Naive thymus-derived CD4-positive, alpha-beta T cell (primary cell): ENCODE data around the gene ZNF845. TPM values are rescaled to one million over a fixed set of nuclear protein-coding genes. Genes with fewer than 3 reads are reported as not detected.
"Not testable (repeated sequence)": the region's sequence is repeated elsewhere in the genome, so short reads cannot be mapped to it uniquely, and the experiment has no call there.

Source experiments
- ATAC-seq: fragments of 150-1000 bp; cut with Tn5 transposase; 2 replicates; pipeline ENCODE4 v1.10.0; 2021; ENCODE audit warnings: mild to moderate bottlenecking, moderate library complexity
- CTCF ChIA-PET: fragments of 350-600 bp; sonication (Branson Sonifier 250); formaldehyde crosslinking; loops from one replicate; lab custom pipeline; 2021; ENCODE audit warnings: antibody characterized with exemption; lab: Charles Lee
- POLR2A ChIA-PET: fragments of 350-600 bp; sonication (Branson Sonifier 250); formaldehyde crosslinking; loops from one replicate; lab custom pipeline; 2021; ENCODE audit warnings: antibody characterized with exemption, inconsistent platforms; lab: Charles Lee
- DNase-seq, 9 donors: peaks; one replicate each; pipeline versions ENCODE4 v3.0.0 to v3.0.0-alpha.2; 2020 to 2022; ENCODE audit warnings: mixed read lengths in 1 of 9
- H3K27ac ChIP-seq: one replicate; pipeline ENCODE4 v1.7.0; 2013; ENCODE audit warnings: mild to moderate bottlenecking, low read depth, low read length, moderate library complexity
- H3K27me3 ChIP-seq, 2 donors: one replicate each; pipeline ENCODE4 v1.7.0; 2013; ENCODE audit warnings: low read length in 2 of 2, mild to moderate bottlenecking in 2 of 2, moderate library complexity in 2 of 2; ENCODE audit not compliant: control insufficient read depth in 2 of 2, insufficient read depth in 2 of 2
- H3K36me3 ChIP-seq, 3 experiments: 1 replicate in 2 of 3; 2 replicates in 1 of 3; pipeline ENCODE4 v1.7.0; 2013; ENCODE audit warnings: low read length in 3 of 3, mild to moderate bottlenecking in 3 of 3, moderate library complexity in 1 of 3; ENCODE audit not compliant: insufficient read depth in 3 of 3, control insufficient read depth in 2 of 3
- H3K4me1 ChIP-seq, 2 donors: one replicate each; pipeline ENCODE4 v1.7.0; 2013; ENCODE audit warnings: low read length in 2 of 2, mild to moderate bottlenecking in 2 of 2, moderate library complexity in 1 of 2; ENCODE audit not compliant: control insufficient read depth in 2 of 2, insufficient read depth in 2 of 2
- H3K4me3 ChIP-seq: 2 replicates; pipeline ENCODE4 v1.7.0; 2013; ENCODE audit warnings: mild to moderate bottlenecking, low read length
- H3K9me3 ChIP-seq, 3 experiments: 1 replicate in 2 of 3; 2 replicates in 1 of 3; pipeline ENCODE4 v1.7.0; 2013; ENCODE audit warnings: low read length in 3 of 3; ENCODE audit not compliant: control insufficient read depth in 2 of 3
- H3K27ac Mint-ChIP-seq, 9 donors: one replicate each; pipeline ENCODE4 v1.8.0; 2020 to 2022; ENCODE audit warnings: mixed read lengths in 9 of 9, mild to moderate bottlenecking in 8 of 9, moderate library complexity in 5 of 9, inconsistent platforms in 2 of 9
- H3K27me3 Mint-ChIP-seq, 5 donors: one replicate each; pipeline ENCODE4 v1.8.0; 2021 to 2022; ENCODE audit warnings: mixed read lengths in 5 of 5, mild to moderate bottlenecking in 1 of 5
- H3K36me3 Mint-ChIP-seq, 5 donors: one replicate each; pipeline ENCODE4 v1.8.0; 2020 to 2022; ENCODE audit warnings: mixed read lengths in 5 of 5, mild to moderate bottlenecking in 3 of 5, inconsistent platforms in 1 of 5
- H3K4me1 Mint-ChIP-seq, 7 donors: one replicate each; pipeline ENCODE4 v1.8.0; 2020 to 2022; ENCODE audit warnings: mixed read lengths in 7 of 7, mild to moderate bottlenecking in 3 of 7, inconsistent platforms in 1 of 7
- H3K4me3 Mint-ChIP-seq, 10 donors: one replicate each; pipeline ENCODE4 v1.8.0; 2020 to 2022; ENCODE audit warnings: mild to moderate bottlenecking in 10 of 10, mixed read lengths in 10 of 10, moderate library complexity in 6 of 10, inconsistent platforms in 2 of 10
- H3K9me3 Mint-ChIP-seq, 11 donors: one replicate each; pipeline ENCODE4 v1.8.0; 2020 to 2022; ENCODE audit warnings: mixed read lengths in 11 of 11, mild to moderate bottlenecking in 4 of 11, inconsistent platforms in 1 of 11, moderate library complexity in 1 of 11
- intact Hi-C, 2 donors: fragments of 100-400 bp; cut with micrococcal nuclease; formaldehyde crosslinking; loops; one replicate each; pipeline ENCODE4 v1.15.1; 2023
- polyA plus RNA-seq, 2 donors: library from polyadenylated mRNA; unstranded; fragments of 300-500 nt; fragmentation: Illumina TruSeq; gene quantifications; one replicate each; pipeline ENCODE4 v1.2.3, GENCODE V29; 2021
- total RNA-seq, 6 experiments: library from RNA in 5 of 6; stranded (reverse) in 5 of 6; gene quantifications; 1 replicate in 5 of 6; 2 replicates in 1 of 6; pipeline ENCODE4 v1.2.3 and lab custom pipeline; 2021 to 2026

Gene ZNF845
- total RNA-seq (10 to 100 TPM in 3 of 5 experiments, 1 to 10 TPM in 2; 4.6 to 18.9 (median 11.1) TPM), polyA plus RNA-seq (10 to 100 TPM in 1 of 2 donors, 1 to 10 TPM in 1; 6.5 to 19.8 TPM), total RNA-seq (lab: John Stamatoyannopoulos, UW) (24.0 reads per million, percentile 54 among the genes with 10 or more reads in this experiment)

DNA sequence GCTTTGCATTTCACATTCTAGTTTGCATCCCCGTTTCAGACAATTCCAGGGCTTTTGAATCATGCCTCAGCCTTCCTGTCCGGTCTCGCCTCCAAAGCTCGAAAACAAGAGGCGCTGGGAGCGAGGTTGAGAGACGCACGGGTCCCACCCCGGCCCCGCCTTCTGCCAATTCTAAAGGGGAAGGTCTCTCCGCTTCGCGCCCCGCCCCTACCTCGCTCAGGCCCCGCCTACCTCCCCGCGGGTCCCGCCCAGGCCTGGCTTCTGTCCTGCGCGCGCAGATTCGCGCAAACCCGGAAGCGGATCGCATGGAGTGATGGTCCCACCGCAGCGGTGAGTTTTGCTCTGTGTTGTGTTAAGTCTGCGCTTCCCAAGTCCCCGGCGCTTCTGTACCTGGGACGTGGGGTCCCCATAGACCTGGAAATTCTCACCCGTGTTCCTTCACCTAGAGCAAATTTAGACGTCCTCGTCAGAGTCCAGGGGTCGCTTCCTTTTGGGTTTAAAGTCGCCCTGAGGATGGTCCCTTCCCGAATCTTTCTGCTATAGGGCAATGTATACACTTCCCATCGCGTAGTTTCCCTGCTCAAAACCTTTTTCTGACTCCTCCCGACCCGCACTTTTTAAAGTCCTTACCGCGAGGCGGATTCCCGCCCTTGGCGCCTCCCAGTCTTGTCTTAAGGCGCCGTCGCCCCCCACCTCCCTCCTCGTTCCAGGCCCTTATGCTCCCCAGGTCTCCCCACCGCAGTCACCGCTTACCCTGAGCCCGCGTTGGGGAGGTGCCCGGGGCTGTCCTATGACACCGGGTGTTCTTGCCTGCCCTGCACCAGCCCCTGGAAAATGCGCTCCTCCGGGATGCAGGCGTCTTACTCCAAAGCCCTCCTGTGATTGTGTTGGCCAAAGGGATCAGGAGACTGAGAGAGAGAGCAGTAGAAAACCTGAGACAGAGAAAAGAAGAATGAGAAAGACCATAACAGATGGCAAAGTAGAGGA is at the start of gene ZNF845:
Gene ZNF845 (plus strand): TSS at position 287 of the 987 bp plus-strand sequence. CDS start 7,559 bp downstream, outside the sequence.
- intact Hi-C loops, result loop anchor here (1.0 to 10.0 kb wide), 16 partner anchors 32 to 1064 kb away; partner anchors contain the start of genes ZNF160 (in 2 of the 2), ZNF525 (in 2 of the 2), ZNF765 (in 2 of the 2) and ZNF808 (in 2 of the 2)
- Histone ChIP-seq H3K9me3 (peaks cover 0 to 30% (median 0%) of the 10 kb centered on the region in 3 experiments), H3K36me3 (peaks cover 0 to 19% (median 0%) of the 10 kb centered on the region in 3 experiments), H3K4me3 (peak within 1 kb of the TSS; percentile 93), H3K27me3 (no peaks in the 10 kb centered on the region), H3K27ac (peak within 1 kb of the TSS; percentile 74), H3K4me1 (peaks cover 0 to 5% of the 10 kb centered on the region in 2 donors)
- Mint-ChIP-seq H3K9me3 (peaks cover 1 to 71% (median 29%) of the 10 kb centered on the region in 11 donors), H3K27ac (peak within 1 kb of the TSS; percentile 87 to 97 (median 89)), H3K4me3 (peak within 1 kb of the TSS; percentile 87 to 97 (median 94)), H3K27me3 (peaks cover 0 to 8% (median 6%) of the 10 kb centered on the region in 5 donors), H3K4me1 (peaks cover 14 to 43% (median 22%) of the 10 kb centered on the region in 7 donors), H3K36me3 (peaks cover 12 to 42% (median 39%) of the 10 kb centered on the region in 5 donors)
- peak; percentile 99 for ATAC-seq
- POLR2A ChIA-PET, result interaction anchor here (1.2 to 1.5 kb wide), 2 partner anchors 96 to 138 kb away, joined by 3 read pairs; no protein-coding TSS in a partner anchor
- CTCF ChIA-PET, result no interaction called here
- DNase-seq, result peak; percentile 91 to 99 (median 97)

DNA sequence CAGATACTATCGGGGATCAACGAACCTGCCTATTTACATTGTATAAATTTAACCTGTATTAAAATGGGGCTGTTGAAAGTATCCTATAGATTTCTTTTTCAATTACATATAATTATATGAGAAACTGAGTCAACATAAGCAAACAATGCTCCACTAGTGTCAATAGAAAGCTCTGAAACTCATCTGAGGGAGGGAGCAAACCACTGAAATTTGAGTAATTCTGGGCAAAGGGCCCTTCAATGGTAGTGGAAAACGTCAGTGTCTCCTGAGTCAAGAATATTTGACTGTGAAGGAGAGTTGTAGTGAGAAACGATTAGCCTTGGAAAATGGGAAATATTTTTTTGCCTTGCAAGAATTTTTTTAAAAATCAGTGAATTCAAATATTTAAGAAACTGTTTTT is 48.5 kb upstream of the ZNF845 start:
- no peak overlapping the region for H3K4me3 ChIP-seq
- Mint-ChIP-seq H3K9me3 (peaks cover 9 to 77% (median 21%) of the 10 kb centered on the region in 11 donors), H3K27me3 (peaks cover 0 to 8% (median 0%) of the 10 kb centered on the region in 5 donors), H3K27ac (no peak overlapping the region), H3K4me3 (no peak overlapping the region), H3K4me1 (no peaks in the 10 kb centered on the region), H3K36me3 (peaks cover 0 to 12% (median 0%) of the 10 kb centered on the region in 5 donors)
- no peaks in the 10 kb centered on the region for H3K4me1 ChIP-seq
- peaks cover 0 to 7% (median 0%) of the 10 kb centered on the region in 3 experiments for H3K9me3 ChIP-seq
- H3K27ac ChIP-seq, result no peak overlapping the region
- DNase-seq (no peak), ATAC-seq (no peak)
- intact Hi-C loops, result no loop called here
- ChIA-PET POLR2A (no interaction called here), CTCF (no interaction called here)
- no peaks in the 10 kb centered on the region for H3K27me3 ChIP-seq
- no peaks in the 10 kb centered on the region for H3K36me3 ChIP-seq

DNA sequence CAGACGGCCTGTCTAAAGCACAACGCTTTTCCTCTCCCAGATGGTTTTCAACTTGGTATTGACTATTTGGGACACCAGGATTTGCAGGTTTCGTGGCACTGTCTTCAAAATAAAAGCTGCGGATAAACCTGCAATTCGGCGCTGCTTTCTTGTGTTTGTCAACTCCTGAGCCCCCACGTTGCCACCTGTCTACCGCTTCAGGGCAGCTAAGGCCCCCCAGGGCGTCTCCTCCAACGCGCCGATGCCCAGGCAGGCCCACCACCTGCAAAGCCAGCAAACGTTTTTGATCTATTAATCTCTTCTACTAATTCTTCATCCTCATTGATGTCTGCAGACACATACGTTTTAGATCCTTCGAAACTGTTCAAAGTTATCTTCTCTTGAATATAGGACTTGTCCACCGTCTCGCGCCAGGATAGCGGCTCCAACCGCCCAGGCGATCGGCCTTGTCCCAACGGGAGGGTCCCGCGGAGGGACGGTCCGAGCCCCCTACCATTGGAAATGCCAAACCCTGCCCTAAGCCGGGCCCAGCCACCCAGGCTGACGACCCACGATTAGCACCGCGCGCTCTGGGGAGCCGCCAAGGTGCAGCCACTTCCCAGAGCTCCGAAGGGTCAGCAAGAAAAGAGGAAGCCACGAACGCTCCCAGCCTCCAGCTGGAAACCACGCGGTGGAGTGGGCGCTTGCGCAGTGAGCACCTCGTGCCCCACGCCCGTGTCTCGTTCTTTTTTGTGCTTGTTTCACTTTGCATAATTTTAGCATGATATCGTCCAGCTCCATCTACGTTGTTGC is 42.6 kb upstream of the ZNF845 start:
- Mint-ChIP-seq H3K27ac (no peak overlapping the region), H3K4me3 (no peak overlapping the region), H3K27me3 (peaks cover 0 to 11% (median 0%) of the 10 kb centered on the region in 5 donors), H3K4me1 (no peaks in the 10 kb centered on the region), H3K36me3 (peaks cover 0 to 14% (median 7%) of the 10 kb centered on the region in 5 donors), H3K9me3 (peaks cover 17 to 96% (median 44%) of the 10 kb centered on the region in 11 donors)
- no peak overlapping the region for H3K4me3 ChIP-seq
- no peak overlapping the region for H3K27ac ChIP-seq
- ATAC-seq (no peak), DNase-seq (no peak)
- H3K36me3 ChIP-seq, result peaks cover 0 to 3% (median 0%) of the 10 kb centered on the region in 3 experiments
- H3K9me3 ChIP-seq, result peaks cover 0 to 45% (median under 1%) of the 10 kb centered on the region in 3 experiments
- POLR2A ChIA-PET, result no interaction called here
- no peaks in the 10 kb centered on the region for H3K27me3 ChIP-seq
- CTCF ChIA-PET, result no interaction called here
- no peaks in the 10 kb centered on the region for H3K4me1 ChIP-seq
- intact Hi-C loops, result no loop called here

DNA sequence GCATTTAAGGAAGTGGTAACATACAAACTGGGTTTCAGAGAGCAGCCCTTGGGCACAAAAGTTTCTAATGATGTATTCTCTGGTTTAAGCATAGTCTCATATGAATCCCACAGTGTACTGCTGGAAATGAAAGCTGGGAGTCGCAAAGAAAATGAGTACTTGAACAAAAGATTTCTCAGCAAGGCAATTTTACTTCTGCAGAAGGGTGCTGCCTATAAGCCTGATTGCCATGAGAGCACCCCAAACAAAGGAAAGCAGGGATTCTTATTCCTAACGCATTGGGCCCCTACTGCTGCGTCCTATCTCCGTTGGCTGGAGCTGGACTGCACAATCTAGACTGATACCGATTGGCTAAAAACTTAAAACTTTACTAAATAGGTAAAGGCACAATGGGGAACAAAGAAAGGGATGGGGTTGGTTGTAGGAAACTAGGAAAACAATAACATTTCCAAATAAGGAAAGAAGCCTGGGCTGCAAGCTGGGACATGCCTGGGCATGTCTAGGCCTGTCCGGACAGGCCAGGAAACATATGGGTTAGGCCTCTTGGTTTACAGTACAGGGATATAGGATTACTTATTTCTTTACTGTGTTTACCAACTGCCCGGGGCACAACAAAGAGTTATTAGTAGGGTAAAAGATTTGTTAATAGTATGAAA is 38.6 kb upstream of the ZNF845 start:
- no peaks in the 10 kb centered on the region for H3K4me1 ChIP-seq
- intact Hi-C loops, result no loop called here
- Mint-ChIP-seq H3K4me1 (no peaks in the 10 kb centered on the region), H3K9me3 (peaks cover 12 to 94% (median 42%) of the 10 kb centered on the region in 11 donors), H3K27me3 (peaks cover 0 to 11% (median 0%) of the 10 kb centered on the region in 5 donors), H3K27ac (no peak overlapping the region), H3K4me3 (no peak overlapping the region), H3K36me3 (peaks cover 2 to 13% (median 7%) of the 10 kb centered on the region in 5 donors)
- no peak overlapping the region for H3K27ac ChIP-seq
- DNase-seq (no peak), ATAC-seq (no peak)
- peaks cover 0 to 3% (median 0%) of the 10 kb centered on the region in 3 experiments for H3K36me3 ChIP-seq
- ChIA-PET POLR2A (no interaction called here), CTCF (no interaction called here)
- peaks cover 0 to 55% (median 4%) of the 10 kb centered on the region in 3 experiments for H3K9me3 ChIP-seq
- H3K4me3 ChIP-seq, result no peak overlapping the region
- no peaks in the 10 kb centered on the region for H3K27me3 ChIP-seq

DNA sequence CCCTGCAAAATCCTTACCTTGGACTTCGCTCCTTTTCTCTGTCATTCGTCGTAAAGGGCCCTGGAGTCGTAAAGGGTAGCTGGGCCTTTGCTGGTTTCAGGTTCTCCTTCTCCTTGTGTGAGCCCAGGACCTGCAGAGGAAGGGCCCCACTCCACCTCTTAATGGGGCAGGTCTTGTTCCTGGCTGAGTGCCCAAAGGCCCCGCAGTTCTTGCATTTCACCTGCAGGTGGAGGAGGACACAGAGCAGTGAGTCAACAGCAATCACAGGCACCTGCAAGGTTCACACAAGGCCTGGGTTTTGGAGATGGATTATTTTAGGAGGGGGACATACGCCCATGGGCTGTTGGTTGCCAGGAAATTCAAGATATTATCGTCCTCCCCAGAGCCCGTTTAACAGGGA is 32.2 kb upstream of the ZNF845 start:
- H3K27me3 ChIP-seq, intact Hi-C loops, H3K27ac ChIP-seq, H3K4me3 Mint-ChIP-seq, H3K36me3 Mint-ChIP-seq, ATAC-seq, H3K27ac Mint-ChIP-seq, CTCF ChIA-PET, H3K4me1 Mint-ChIP-seq, H3K36me3 ChIP-seq, H3K4me3 ChIP-seq, POLR2A ChIA-PET, H3K4me1 ChIP-seq: not testable (repeated sequence)
- H3K9me3 Mint-ChIP-seq, result peaks cover 3 to 81% (median 29%) of the 10 kb centered on the region in 11 donors
- H3K27me3 Mint-ChIP-seq, result peaks cover 0 to 17% (median 16%) of the 10 kb centered on the region in 5 donors
- DNase-seq, result peak in 1 of 9 donors; percentile 1
- H3K9me3 ChIP-seq, result peaks cover 0 to 11% (median 0%) of the 10 kb centered on the region in 3 experiments
